Caki2 (cell line): Measurements from ENCODE around the gene EGFL8. TPM values are rescaled to one million over a fixed set of nuclear protein-coding genes. Genes with fewer than 3 reads are reported as not detected.
"Not testable (repeated sequence)": the region's sequence is repeated elsewhere in the genome, so short reads cannot be mapped to it uniquely, and the experiment has no call there.

ENCODE experiments used
- DNase-seq: peaks from one replicate; pipeline ENCODE4 v3.0.0-alpha.2; 2015; ENCODE audit warnings: low read depth
- in situ Hi-C: cut with HindIII; loops from 2 replicates; pipeline ENCODE4 v1.10.0; 2016; ENCODE audit warnings: low sequenced_read_pairs, low pct_unique_long_range_greater_than_20kb, mixed read lengths
- total RNA-seq: library from RNA; depleted of rRNA; stranded (reverse); fragments of >200 nt; shearing (Covaris generic); gene quantifications from 2 replicates; pipeline ENCODE4 v1.2.3, GENCODE V29; 2014; ENCODE audit warnings: low replicate concordance

The EGFL8 gene
- total RNA-seq, 1 experiment from 2014 or later: 1.5 TPM

DNA sequence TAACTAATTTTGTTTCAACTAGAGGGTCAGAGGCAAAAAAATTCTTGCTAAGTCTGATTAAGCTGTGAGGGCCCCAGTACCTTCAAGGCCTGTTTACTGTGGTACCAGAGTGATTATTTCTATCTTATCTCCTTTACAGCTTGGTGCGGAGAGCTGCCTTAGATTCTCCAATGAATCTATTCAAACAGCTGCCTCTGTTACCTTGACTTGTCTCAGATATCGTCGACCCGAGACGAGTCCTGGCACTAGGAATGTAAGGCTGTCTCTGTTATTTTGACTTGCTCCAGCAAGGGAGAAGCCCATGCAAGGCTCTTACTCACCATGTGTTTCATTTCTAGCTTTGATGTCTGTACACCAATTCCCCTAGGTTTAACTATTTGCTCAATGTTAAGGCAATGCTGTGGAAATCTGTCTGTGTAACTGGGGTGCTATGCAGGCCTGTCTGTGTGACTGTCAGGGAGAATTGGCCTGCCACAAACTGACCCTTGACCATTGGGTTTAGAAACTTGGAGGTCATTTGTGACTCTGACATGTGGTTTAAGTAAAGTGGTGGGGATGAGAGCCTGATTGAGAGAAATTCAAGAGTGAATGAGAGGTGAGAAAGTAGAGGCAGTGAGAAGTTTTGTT lies 23.9 kb upstream of the EGFL8 start:
- in situ Hi-C loops: no loop called here
- DNase-seq: no peak

DNA sequence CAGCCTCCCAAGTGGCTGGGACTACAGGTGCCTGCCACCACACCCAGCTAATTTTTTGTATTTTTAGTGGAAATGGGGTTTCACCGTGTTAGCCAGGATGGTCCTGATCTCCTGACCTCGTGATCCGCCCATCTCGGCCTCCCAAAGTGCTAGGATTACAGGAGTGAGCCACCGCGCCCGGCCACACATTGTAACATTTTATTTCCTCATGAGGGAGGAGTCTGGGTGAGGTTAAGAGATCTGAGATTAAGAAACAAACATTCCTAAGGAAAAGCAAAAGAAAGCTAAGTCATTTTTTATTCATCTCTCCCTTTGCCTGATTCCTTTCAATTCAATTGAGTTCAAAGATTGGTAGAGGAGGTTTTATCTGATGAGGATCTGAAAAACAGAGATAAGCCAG lies 20.2 kb upstream of the EGFL8 start:
- in situ Hi-C loops, DNase-seq: not testable (repeated sequence)

DNA sequence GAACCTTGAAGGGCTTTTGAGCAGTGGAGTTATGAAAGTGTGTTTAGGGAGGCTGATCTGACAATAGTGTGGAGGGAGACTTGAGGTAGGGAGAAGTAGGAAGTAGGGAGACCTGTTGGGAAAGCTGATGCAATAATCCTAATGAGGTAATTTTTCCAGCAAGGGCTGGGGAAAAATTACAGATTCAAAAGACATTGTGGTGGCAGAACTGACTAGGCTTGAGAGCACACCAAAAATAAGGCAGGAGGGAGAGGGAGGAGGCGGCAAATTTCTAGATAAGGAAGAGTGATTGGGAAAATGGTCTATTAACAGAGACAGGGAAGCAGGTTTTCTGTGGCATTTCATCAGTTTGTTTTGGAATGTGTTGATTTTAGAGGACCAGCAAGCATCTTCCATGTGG lies 18.1 kb upstream of the EGFL8 start:
- DNase-seq: no peak
- in situ Hi-C loops: no loop called here

DNA sequence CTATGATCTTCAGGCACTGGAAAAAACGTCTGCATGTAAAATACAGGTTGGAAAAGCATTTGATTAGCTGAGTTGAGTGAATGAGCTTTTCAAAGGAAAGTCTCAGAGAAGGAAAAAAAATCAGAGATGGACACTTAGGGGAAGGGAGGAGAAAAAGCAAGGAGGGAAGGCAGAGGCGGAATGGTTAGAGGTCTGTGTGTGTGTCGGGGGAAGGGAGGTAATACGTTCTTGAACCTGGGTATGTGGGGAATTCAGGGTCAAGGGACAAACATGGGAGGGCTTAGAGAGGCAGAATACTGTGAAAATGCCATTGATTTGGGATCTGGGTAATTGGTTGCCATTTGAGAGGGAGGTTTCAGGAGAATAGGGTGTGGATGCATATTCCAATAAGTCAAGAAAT lies 17.7 kb upstream of the EGFL8 start:
- no peak for DNase-seq
- in situ Hi-C loops: no loop called here

DNA sequence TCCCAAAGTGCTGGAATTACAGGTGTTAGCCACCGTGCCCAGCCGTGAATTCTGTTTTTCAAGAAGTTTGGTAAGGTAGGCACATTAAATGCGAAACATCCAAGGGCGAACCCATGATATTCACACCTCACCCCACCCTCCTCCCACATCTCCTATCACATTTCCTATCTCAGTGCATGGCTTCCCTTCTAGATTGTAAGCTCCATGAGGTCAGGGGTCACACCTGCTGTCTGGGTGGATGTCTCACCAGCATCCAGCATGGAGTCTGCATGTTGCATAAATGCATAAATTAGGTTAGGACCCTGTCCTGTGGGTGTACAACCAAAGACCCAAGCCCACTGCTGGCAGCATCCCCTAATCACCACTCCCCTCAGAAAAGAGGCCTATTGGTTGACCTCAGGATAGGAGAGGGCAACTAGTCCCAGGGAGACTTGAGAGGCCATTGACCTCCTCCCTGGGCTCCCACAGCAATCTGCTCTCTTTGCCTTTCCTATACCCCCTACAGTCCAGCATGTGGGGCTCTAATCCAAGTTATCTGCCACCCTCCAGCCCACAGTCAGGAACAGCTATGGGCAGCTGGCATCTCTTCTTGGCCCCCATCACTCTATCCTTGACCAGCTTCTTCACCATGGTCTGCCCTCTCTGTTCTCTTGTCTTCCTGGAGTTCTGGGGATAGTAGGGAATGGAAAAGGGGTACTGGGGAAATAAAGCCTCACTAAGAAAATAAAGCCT lies 16.8 kb upstream of the EGFL8 start:
- no peak for DNase-seq
- in situ Hi-C loops: no loop called here

DNA sequence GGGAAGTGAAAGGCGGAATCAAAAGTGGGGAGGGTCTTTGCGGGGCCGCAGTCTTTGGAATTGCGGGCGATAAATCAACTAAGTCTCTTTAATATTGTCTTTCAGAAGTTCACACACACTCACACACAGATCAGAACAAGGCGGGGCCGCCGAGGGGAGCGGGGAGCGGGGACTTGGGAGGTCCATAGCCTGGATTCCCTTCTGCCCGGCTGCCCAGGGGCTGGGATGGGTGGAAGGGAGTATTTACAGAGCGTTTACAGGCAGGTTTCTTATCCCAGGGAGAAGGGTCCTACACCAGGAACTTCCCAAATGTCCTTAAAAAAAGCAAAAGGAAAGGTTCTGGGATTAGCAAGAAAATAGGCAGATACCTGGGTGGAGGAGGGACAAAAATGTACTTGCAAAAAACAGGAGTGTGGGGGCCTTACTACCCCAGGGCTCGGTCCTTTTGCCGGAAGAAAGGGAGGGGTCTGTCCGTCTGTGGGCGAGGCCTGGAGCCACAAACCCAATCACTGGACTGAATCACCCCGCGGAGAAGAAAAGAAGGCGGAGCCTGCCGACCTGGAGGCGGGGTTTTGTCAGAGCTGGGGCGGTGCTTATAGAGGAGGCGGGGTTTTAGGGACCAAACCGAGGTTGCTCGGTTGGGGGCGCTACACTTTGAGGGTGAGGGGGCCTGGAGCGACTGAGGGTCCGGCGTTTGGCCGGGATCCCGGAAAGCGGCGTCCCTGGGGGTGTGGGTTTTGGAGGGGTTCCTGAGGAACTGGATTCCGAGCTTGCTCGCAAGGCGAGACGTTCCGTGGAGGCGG lies 15.9 kb upstream of the EGFL8 start:
- no peak for DNase-seq
- in situ Hi-C loops: no loop called here

DNA sequence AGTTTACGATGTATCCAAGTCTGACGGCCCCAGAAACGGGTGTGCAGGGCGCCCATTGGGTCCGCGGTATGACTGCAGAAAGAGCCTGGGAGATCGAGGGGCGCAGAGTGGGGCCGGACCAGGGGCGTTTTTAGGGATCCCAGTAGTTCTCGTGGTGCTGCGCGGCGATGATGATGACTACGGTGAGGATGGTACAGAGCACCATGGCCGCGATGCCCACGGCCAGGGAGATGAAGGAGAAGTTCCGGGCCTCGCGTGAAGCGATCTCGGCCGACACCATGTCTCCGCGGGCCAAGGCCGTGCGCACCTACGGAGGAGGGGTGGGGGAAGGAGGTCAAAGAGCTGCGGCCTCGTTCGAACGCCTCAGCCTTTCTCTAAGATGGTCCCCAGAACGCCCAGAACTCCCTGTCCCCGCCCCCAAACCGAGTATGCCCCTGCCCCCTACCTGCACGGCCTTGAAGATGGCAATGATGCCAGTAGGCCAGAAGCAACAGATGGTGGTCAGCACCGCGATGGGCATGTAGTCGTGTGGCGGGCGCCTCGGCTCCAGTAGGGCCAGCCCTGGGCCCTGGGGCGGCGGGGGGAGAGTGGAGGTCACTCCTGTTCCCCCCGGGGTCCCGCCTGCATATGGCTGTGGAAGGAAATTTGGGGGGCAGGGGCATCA lies 15.2 kb upstream of the EGFL8 start:
- DNase-seq: no peak
- in situ Hi-C loops: no loop called here

DNA sequence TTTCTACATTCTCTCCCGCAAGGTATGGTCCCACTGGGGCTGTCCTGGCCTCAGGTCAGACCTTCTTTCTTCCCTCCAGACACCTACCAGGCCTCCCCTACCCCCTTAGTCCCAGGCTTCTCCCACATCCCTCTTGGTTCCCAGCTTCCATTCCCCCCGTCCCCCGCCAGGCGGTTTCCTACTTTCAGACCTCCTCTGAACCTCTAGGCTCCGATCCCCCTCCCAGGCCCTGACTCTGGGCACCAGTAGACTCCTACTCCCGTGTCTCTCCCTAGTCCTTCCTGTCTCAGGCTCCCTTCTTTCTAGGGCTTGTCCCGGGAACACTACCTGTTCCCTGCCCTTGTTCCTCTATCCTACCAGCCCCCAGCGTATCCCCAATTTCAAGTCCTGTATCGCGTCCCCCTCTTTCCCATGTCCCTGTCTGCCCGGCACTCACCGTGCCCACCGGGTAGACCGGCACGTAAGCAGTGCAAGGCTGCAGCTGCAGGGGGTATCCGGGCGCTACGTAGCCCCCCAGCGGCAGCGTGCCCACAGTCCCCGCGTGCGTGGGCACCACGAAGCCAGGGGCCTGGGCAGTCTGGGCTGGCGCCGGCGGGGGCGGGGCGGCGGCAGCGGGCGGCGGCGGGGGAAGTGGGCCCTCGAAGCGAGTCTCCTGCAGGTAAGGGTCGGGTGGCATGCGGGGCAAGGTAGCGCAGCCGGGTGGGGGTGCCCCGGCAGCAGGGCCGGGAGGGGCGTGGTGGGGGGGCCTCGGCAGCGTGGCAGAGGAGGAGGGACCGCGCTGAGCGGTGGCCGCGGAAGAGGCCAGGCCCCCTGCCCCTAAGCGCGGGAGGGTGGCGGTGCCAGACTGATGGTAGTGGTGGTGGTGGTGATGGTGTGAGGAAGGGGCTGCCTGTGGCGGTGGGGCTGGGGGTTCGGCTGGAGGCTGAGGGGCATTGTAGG lies 14.2 kb upstream of the EGFL8 start:
- no peak for DNase-seq
- in situ Hi-C loops: no loop called here

DNA sequence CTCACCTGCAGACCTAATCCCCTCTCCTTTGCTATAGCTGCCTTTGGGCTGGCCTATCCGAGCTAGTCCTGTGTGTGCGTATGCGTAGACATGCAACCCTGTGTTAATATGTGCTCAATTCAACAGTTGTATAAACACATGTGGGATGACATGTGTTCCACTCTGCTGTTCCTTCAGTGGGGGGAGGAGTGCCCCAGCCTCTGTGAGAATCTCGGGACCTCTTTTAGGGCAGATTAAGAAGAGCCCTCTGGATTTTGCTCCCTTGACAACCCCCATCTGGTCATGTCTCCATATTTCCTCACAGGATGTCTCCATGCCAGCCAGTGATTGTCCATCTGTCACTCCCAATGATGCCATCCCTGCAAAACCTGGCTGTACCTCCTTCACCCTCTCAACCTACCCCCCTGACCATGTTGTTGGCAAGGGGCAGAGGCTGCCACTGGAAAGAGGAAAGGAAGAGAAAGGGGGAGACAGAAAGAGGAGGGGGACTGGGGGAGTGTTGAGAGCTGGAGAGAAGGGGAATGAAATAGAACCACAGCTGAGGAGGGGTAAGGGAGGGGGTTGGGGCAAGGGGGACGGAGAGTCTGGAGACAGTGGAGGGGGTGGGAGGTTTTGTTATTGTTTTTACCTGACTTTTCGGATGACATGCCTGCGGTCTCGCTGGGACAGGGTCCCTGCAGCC lies 13.1 kb upstream of the EGFL8 start:
- DNase-seq: no peak
- in situ Hi-C loops: no loop called here

DNA sequence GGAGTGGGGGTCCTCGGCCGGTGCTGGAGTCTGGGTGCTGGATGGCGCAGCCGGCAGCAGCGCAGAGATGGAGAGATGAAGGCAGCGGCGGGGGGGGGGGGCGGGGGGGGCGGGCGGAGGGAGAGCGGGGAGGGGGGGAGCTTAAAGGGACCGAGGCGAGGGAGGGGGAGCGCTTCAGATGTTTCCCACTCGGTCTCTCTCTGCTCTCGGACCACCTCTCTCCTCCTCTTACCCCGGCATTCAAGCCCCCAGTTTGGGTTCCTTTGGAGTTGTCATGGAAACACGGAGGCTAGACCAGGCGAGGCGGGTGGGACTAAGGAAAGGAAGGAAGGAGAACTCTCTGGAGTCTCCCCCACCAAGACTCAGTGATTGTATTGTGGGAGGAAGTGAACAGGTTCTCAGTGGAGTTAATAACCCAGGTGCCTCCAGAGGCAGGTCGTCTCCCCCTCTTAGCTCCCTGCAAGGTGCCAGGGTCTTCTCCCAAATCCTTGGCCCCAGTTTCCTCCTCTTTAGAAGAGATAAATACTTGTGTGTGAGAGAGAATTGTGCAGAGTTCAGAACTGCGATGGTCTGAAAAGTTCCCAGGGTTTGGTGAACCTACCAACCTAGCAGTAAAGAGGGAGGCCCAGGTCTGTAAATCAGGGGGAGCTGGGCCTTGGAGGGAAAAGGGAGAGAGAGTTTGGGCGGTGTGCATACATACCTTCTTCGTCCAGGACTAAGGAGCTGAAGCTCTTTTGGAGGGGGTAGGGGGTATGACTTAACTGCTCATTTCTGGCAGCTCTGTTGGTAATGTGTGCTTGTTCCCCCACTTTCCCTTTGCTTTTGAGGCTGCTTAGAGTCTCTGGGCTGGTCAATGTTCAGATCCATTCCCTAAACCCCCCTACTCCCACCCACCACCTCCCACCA lies 12.3 kb upstream of the EGFL8 start, which contains the start of gene PRRT1:
TSS of gene PRRT1 (minus strand) at position 77 of the 906 bp plus-strand sequence. CDS start 112 bp downstream, outside the sequence.
- DNase-seq: no peak
- in situ Hi-C loops: no loop called here

DNA sequence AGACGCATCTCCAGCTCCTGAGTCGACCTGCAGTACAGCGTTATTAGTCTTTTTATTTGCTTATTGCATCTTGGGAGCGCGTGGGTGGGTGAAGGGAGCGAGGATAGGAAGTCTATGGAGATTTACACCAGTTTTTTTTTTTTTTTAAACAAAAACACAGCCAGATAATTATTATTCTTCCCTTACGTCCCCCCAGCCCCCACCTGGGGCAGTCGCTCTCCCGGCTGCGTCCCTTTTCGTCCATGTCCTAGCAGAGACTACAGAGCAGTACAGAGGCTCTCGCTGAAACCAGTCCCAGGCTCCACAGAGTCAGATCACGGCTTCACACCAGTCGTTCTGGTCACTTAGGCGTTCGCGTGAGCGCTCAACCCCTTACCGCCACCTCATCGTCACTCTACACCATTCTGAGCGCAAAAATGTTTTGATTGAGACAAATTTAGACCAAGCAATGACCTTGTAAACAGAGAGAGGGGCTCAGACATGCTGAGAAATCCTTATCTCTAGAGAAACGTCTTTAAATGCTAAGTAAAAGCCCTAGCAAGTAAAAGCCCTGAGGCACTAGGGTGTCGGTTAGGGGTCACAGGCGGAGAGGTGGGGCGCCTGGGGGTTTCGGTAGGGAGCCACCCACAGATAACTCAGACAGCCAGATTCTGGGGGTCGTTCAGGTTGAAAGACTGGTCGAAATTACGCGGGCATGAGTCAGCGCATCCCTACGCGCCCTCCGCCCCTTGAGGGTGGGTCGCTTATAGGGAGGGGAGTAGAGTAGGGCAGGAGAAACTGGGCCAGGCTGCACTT lies 11.4 kb upstream of the EGFL8 start:
- in situ Hi-C loops: no loop called here
- peak; percentile 89 for DNase-seq

DNA sequence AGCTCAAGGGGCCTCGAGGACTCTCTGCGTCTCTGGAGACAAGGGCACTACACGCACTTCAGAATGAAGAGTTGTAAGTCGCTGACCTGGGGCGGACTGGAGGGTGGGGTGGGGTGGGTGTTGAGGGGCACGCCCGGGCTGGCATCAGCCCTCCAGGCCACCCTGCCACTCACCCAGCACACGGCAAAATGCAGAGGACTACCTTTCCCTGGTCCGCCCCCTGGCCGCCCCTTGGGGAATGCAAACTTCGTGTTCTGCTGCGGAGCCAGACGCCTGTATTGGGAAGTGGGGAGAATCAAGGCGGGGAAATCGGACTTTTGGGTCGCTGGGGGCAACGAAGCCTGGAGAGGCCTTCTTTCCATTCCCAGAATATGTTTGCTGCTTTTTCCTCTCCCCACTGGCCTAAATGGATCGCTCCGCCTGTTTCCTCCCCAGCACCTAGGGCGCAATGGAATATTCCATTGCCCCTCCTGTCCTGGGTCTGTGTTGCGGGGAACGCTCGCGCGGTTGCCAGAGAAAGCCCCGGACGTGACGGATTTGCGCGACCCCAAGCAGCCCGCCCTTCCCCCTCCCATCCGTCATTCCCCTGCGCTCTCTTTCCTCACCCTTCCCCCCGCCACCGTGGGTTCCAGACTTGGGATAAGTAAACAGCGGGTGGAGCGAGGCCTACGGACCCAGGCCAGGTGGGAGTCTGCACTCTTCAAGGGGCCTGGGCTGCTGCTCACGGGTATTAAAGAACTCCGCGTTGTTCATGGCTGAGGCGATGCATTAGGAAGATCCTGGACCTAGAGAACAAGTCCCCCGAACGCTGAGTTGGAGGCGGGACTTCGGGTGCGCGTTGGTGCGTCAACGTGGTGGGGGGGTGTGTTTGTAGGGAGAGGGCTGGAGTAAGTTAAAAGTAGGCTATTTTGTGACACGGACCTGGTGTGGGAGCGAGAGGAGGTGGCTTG lies 10.6 kb upstream of the EGFL8 start, which contains the start of gene PPT2:
TSS of gene PPT2 (plus strand) at position 578 of the 950 bp plus-strand sequence. CDS start 454 bp downstream, outside the sequence.
- peak; percentile 93 for DNase-seq
- in situ Hi-C loops: no loop called here

DNA sequence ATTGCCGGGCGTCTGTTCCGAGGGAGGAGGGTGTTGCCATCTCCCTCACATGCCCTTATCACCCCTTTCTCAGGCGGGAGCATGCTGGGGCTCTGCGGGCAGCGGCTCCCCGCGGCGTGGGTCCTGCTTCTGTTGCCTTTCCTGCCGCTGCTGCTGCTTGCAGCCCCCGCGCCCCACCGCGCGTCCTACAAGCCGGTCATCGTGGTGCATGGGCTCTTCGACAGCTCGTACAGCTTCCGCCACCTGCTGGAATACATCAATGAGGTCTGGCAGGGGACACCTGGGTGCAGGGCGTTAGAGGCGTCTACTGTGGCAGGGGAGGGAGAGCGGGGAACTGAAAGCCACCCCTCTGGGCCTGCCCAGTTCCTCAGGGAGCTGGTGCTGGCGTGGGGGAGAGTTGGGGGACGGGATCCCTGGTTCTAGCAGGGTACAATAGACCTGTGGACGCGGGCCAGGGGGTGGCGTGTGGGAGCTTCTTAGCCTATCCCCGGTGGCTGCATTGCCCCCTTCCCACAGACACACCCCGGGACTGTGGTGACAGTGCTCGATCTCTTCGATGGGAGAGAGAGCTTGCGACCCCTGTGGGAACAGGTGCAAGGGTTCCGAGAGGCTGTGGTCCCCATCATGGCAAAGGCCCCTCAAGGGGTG lies 9.8 kb upstream of the EGFL8 start:
- peak; percentile 77 for DNase-seq
- in situ Hi-C loops: no loop called here

DNA sequence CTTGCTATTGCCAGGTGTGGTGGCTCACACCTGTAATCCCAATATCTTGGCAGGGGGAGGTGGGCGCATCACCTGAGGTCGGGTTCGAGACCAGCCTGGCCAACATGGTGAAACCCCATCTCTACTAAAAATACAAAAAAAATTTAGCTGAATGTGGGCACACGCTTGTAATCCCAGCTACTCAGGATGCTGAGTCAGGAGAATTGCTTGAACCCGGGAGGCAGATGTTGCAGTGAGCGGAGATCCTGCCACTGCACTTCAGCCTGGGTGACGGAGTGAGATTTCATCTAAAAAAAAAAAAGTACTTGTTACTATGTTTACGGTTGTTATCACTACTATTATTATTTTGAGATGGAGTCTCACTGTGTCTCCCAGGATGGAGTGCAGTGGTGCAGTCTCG lies 7.5 kb upstream of the EGFL8 start:
- in situ Hi-C loops: no loop called here
- DNase-seq: no peak
